GM19099 (cell line): ENCODE results near the gene STXBP6.

ENCODE experiments used
- POLR2A ChIP-seq: IDR thresholded peaks from 3 replicates; pipeline ENCODE4 v1.6.1; 2011; ENCODE audit warnings: low read depth; ENCODE audit not compliant: insufficient read length; ENCODE audit errors: extremely low read depth

Gene STXBP6

DNA sequence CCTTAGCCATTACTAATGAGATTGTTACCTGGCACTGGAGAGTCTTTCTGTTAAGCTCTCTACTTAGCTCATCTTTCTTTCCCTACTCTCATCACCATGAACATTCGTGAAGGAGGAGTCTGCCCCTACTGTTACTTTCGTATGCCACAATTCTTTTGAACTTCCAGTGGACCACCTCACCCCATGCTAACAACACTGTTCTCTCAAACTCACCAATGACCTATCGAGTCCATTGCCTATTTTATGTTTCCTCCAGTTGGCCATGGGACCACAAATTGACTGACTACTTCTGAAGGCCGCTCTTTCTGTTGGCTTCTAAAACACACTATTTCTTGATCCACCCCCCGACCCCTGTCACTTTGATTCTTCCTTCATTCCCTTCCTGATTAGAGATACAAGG, 223.6 kb downstream of the STXBP6 start:
- TF ChIP-seq POLR2A, result no peak

DNA sequence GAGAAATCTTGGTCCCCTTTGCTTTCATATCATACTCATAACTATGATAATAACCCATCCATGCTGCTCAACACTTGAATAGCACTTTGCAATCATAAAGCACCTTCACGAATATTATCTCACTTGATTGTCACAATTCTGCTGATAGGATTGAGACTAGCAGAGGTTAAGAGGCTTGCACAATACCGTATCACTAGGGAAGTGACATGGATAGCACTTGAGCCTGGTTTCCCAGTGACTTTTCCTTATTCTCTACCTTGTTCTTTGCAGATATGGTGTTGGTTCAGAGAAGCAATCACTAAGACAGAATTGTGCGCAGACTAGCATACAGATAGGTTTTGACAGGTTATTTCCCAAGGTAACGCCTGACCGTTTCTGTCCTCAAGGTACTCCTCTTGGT, 229.3 kb downstream of the STXBP6 start:
- TF ChIP-seq POLR2A, result no peak

DNA sequence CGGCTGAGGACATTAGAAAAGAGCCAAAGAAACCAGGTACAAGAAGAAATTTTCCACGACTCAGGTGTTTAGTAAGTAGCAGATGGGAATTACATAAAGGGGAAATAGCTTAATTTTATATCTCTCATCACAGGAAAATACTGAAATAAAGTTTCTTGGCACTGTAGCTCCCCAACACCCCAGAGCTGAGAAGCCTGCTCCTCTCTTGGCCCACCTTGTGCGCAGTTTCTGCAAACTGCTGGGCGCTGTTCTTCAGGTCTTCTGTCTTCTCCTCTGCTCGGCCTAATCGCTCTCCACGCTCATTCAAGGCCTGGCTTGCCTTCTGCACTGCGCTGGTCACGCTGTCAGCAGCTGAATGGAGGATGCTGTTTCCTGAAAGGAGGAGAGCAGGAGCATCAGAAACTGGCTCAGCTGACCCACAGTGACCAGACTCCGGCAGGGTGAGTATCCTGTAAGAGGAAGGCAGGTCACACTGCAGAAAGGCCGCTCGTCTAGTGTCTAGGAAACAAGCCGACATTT, 231.1 kb downstream of the STXBP6 start:
- TF ChIP-seq POLR2A, result no peak

DNA sequence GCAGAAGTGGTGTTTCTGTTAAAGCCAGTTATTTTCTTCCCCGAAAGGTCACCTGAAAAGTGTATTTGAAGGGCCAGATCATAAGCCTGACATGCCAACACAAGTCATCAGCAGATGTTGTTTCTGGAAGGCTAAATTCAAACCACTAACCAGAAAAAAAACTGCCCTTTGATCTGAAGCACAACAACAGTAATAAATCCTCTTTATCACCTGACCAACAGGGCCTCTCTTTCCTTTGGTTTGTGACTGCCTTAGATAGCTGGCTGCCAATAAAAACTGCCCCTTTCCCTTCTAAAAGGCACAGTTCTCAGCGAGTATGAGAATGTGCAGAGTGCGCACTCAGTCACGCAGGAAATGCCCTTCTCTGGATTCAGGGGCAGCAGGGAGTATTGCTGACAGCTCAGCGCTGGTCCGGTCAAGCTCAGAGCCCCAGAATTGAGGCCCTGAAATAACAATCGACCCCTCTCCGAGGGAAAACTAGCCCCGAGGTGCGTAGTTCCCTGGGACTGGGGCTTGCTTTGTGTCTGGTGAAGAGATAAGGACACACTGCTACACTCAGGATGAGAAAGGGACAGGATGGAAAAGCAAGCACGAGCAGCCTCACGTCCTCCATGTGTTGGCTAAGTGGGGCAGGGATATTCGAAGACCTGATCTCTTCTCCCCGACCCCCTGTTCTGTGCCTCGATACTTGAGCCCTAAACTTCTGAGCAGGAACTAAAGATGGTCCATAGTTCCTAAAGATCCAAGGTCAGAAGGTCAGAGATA, 231.7 kb downstream of the STXBP6 start:
- TF ChIP-seq POLR2A, result no peak

DNA sequence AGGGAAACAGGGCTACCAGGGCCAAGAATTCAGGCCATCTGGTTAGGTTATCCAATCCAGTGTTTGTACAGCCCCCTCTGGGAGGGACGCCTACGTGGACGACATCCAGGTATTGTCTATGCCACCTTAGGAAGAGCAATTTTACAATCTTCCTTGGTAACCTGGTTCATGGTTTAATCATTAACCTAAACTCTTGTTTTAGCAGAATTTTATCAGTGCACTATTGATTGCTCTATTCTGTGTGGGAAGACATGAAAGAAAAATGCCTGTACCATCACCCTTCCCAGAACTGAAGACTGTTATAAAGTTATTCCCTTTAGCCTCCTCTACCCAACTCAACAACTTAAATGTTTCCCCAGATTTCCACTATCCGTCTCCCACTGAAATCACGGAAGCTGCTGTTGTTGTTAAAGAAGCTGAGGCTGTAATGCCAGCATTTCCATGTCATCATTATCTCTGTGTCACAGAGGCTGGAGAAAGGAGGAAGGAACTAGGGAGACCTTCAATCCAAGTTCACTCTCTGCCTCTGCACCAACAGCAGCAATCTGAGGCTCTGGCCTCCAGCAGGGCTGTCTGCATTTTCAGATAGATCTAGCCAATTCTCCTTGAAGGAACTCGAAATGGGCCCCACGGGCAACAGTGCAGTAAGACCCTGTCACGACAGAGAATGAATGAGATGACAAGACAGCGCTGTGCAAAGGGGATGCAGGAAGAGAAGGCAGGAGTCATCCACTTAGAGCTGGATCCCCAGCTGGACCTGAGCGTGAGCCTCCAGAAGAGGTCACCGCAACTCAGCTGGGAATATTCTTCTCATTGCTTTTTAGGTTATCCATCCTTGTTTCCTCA, 232.5 kb downstream of the STXBP6 start:
- TF ChIP-seq POLR2A, result no peak

DNA sequence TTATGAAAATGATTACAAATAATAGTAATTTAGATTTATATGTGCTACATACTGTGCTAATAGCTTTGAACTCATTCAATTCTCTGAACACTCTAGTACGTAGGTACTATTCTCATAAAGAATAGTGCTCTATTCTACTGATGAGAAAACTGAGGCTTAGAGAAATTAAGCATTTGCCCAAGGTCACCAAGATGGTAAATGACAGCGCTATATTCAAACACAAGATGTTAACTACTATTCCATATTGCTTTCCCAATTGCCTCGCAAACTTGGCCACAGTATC, 233.1 kb downstream of the STXBP6 start:
- no peak for TF ChIP-seq POLR2A

DNA sequence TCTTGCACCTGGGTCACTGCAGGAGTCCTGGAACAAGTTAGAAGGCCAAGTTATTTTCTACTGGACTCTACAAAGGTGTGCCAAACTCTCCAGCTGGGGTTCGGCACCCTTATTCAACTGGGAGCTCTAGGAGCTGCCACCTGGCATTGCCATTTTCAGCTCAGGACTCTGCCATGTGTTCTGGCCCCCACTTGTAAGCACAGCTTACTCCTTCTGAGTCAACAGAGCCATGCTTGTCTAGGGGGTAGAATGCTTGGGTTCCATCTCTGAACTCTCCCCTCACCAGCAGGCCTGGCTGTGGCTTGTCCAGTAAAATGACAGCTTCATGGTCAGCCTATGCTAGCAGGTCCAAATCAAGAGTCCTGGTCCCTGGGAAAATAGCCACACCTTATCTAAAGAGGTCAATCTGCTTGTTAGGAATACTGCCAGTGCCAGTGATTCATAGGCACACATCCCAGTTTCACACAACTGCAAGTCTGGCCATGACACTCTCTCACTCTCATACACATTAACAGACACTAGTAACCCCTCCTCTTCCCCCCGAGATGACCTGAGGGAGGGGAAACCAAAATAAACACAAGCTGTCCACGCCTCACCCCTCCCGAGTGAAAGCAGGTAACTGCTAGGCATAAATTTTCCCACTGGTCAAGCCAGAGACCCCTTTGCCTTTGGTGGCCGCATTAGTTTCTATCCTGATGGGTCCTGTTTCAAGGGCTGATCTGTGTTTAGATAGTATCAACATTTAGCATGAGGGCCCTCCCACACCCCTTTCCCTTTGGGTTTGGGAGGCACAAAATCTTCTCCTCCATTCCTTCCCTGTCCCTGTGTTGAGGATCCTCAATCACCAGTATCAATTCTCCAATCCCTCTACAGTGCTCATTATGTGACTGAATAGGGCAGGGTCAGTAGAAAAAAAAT, 233.7 kb downstream of the STXBP6 start:
- no peak for TF ChIP-seq POLR2A

DNA sequence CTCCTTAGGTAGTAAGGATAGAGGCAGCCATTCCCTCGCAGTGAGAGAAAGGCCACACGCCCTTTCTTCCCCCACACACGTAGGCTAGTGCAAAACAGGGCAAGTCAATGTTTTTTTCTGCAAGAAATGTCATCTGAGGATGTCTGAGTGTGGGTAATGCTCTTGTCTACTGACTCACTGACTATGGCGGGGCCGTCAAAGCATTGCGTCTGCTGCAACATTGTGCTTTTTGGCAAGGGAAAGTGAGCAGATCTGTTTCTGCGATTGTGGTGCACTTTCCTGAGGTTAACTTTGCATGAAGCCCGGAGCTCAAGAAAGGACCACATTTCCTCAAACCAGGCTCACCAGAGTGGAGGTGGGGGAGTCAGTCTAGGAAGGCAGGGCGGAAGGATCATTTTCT, 234.4 kb downstream of the STXBP6 start:
- TF ChIP-seq POLR2A, result no peak

DNA sequence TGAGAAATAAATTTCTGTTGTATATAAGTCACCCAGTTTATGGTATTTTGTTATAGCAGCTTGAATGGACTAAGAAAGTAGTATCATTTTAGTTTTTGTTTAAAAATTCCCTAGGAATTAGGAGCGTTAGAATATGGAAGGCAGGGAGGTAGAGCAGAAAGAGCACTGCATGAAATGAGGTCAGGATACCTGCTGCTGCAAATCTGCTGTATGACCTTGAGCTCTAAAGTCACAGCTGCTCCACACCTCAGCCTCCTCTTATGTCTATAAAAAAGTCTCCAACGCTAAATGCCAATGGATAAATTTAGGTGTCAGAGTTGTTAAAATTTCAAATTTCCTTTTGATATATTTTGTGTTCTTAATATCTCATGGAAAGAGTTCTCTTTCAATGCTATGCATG, 235.0 kb downstream of the STXBP6 start:
- no peak for TF ChIP-seq POLR2A

DNA sequence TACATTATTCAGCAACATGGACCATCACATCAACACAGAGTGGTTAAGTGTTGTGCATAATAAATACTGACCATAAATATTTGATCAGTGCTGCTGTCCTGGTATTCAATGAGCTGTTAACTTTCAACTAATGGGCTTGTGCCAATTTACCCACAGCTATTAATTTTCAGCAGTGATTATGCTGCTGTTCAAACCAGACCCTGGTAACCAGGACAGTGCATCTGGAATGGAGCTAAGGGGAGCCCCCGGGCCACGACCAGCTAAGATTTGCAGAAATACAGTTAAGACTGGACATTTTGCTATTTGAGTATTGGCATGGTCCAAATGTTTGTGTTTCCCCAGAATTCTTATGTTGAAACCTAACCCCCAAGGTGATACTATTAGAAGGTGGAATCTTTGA, 235.6 kb downstream of the STXBP6 start:
- TF ChIP-seq POLR2A, result no peak

DNA sequence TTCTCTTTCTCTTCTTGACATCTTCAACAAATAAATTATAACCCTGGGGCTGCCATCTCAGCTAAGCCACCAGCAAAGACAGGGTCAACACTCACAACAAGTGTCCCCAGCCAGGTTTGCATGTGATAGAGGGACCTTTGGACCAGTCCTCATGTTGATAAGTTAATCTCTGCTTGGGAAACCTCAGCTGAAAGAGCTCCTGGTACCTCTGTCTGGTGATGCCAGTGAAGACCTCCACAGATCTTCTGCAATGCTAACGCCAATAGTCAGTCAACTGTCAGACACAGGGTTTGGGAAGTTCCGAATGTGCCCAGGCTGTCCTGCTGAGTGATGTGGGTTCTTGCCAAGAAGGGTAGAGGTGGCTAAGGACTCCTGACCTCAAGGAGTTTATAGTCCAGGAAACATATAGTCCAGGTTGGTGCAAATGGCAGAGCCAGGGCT, 236.1 kb downstream of the STXBP6 start:
- TF ChIP-seq POLR2A, result no peak

DNA sequence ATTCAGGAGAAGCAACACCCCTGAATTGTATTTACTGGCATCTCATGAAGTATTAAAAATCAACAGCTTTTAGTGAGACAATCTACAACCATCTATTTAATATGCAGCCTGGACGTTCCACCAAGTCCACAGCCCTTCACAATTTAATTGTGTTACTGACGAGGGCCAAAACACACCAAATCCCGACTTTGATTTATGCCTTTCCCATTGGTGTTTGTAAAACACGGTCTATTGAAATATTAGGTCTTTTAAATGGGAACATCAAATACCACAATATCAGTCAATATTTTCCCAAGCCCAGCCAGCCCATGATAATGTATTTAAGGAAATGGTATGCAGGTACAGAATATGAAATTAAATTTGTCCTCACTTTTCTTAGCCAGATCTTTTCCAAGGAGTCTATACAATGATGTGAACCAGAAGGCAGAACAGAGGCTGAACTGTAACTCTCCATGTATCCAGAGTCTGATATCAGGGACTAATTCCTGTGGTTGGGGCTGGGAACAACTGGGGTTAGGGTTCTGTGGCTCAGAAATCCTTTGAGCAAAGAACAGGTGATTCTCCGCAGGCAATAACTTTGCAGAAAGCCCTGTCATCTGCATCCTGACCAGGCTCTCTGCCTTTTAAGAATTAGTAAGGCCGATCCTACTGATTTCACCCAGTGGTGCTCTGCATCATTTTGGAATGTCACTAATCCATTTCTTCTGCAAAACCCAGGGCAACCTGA, 236.7 kb downstream of the STXBP6 start:
- TF ChIP-seq POLR2A, result no peak

DNA sequence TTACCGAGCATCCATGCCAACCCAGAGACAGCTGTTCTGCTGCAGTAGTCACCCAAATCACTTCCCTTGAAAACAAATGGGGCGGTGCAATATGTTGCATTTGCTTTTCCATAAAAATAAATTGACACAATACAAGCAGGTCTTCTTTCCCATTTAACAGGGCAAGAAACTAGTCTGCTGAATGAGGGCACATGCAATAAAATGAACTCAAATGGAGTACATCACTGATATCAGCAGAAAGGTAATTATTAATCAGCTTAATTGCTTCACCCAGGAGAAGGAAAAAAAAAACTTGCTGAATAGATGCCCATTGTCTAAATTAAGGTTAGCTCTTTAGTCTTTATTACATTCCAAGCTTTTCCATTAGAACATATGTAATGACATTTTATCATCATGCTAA, 240.8 kb downstream of the STXBP6 start:
- no peak for TF ChIP-seq POLR2A

DNA sequence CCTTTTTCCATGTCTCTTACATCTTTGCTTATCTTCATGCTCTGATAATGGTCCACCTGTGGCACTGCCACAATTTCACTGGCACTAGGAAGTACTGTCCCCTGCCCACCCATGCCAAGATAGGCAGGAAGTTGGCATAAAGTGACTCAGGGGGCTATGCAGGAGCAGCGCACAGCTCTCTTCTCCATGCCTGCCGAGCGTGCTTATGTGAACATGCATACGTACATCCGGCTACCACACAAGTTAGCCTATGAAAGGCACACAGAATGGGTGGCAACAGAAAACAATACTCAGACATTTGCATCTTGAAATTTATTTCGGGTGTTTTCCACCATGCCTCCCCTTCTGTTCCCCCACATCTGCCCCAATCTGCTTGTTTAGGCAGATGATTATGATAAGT, 241.5 kb downstream of the STXBP6 start:
- no peak for TF ChIP-seq POLR2A

DNA sequence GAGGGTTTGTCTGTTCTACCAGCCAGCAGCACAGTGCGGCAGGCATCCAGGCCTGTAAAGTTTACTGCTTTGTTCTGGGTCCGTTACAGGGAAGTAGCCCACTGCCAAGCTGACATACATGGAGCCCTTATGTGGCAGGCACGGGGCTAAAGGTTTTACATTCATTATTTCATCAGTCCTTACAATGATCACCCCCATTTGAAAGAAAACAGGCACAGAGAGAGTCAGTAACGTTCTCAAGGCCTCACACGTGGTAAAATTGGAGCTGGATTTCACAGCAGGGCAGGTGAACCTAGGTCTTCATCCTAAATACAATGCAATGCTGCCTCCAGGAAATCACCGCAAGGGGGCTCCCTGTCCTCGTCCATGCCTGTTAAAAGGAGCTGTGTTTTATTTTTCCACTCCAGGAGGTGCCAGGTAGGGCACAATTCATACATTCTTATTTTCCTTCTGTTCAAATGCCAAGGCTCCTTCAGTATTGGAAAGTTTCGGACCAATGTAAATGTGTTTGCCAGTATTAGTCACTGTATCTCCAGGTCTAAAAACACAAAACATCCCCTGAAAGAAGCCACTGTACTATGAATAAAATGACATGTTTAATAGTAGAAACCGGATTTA, 243.8 kb downstream of the STXBP6 start:
- no peak for TF ChIP-seq POLR2A
